ACHN (cell line): ENCODE data around the gene SERPINA3.
A peak's percentile ranks its signal among the peaks of the same experiment; 100 is the strongest.
"Not testable (repeated sequence)": the region's sequence is repeated elsewhere in the genome, so short reads cannot be mapped to it uniquely, and the experiment has no call there.

Experiments used
- DNase-seq: peaks from one replicate; pipeline ENCODE4 v3.0.0-alpha.2; 2015
- in situ Hi-C: cut with HindIII; loops from 2 replicates; pipeline ENCODE4 v1.10.0; 2017; ENCODE audit warnings: low sequenced_read_pairs, low pct_ligation_motif_present, low pct_unique_long_range_greater_than_20kb

Gene SERPINA3

GRCh38 chr14:94612174-94612573 lies at the start of gene SERPINA3:
Gene SERPINA3, plus strand, starts transcription at chr14:94612391. Its CDS starts 2,051 bp downstream, at chr14:94614442.
- in situ Hi-C loops: no loop called here
- no peak for DNase-seq

GRCh38 chr14:94562941-94563883 lies 49.0 kb upstream of the SERPINA3 start:
- DNase-seq: no peak
- in situ Hi-C loops: no loop called here

- in situ Hi-C loops: no loop called here
- no peak for DNase-seq
These were observed 47.8 kb upstream of the SERPINA3 start for GRCh38 chr14:94564381-94564780.

- in situ Hi-C loops: no loop called here
- DNase-seq: no peak
These were observed 44.0 kb upstream of the SERPINA3 start for GRCh38 chr14:94568186-94568585.

- no peak for DNase-seq
These were observed 42.7 kb upstream of the SERPINA3 start for GRCh38 chr14:94569381-94570001.

GRCh38 chr14:94570002-94570400 lies 42.2 kb upstream of the SERPINA3 start:
- DNase-seq: no peak
- in situ Hi-C loops: no loop called here

More at GRCh38 chr14:94569381-94570001, 42.7 kb upstream of the SERPINA3 start:
- in situ Hi-C loops: no loop called here

- in situ Hi-C loops: no loop called here
- no peak for DNase-seq
These were observed 41.8 kb upstream of the SERPINA3 start for GRCh38 chr14:94570440-94570839.

GRCh38 chr14:94571395-94571794 lies 40.8 kb upstream of the SERPINA3 start:
- no peak for DNase-seq
- in situ Hi-C loops: no loop called here

GRCh38 chr14:94571950-94572349 lies 40.2 kb upstream of the SERPINA3 start:
- no peak for DNase-seq
- in situ Hi-C loops: no loop called here

- in situ Hi-C loops: no loop called here
- DNase-seq: no peak
These were observed 39.4 kb upstream of the SERPINA3 start for GRCh38 chr14:94572637-94573303.

GRCh38 chr14:94573475-94574277 lies 38.5 kb upstream of the SERPINA3 start:
- in situ Hi-C loops: no loop called here
- DNase-seq: no peak

- in situ Hi-C loops: no loop called here
- DNase-seq: no peak
These were observed 37.9 kb upstream of the SERPINA3 start for GRCh38 chr14:94574336-94574735.

- DNase-seq: peak; percentile 6
- in situ Hi-C loops: no loop called here
These were observed 36.2 kb upstream of the SERPINA3 start for GRCh38 chr14:94575730-94576585.

GRCh38 chr14:94577472-94577871 lies 34.7 kb upstream of the SERPINA3 start:
- in situ Hi-C loops, DNase-seq: not testable (repeated sequence)

GRCh38 chr14:94578712-94579111 lies 33.5 kb upstream of the SERPINA3 start:
- in situ Hi-C loops: no loop called here
- no peak for DNase-seq

- in situ Hi-C loops: no loop called here
- DNase-seq: no peak
These were observed 30.8 kb upstream of the SERPINA3 start, which contains the start of gene SERPINA5 for GRCh38 chr14:94581127-94581999. Gene SERPINA5, plus strand, starts transcription at chr14:94581426. Its CDS starts 5,937 bp downstream, at chr14:94587363.
